Measurements from ENCODE around the gene TK2.

DNA sequence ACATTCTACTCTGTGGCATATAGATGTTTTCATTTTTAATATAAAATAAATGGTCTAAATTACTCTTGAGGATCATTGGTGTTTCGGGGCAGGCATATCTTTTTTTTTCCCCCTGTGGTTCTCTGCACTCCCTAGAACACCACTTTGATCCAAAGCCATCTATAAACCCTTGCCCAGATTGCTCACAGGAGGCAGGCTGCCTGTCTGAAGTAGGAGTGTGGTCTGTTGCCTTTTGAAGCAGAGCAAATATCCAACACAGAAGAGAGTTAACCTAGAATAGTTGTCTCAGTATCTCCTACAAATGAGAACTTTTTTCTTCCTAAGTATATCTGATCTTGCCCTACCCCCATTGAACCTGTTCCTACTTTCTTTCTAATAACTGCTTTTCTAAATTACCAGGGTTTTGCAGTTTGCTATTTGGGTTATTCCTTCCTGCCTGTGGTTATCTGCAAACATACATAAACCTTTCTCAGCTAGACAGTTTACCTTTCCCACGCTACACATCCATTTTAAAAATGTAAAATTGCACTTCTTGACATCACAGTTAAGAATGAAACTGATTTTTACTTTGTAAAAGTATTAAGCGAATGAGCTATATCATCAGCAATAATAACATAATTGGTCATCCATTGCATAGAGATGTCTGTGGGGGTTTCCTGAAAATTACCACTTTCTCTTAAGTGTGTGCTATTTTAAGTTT, 11.6 kb upstream of the TK2 start:
- TF ChIP-seq EZH2 (IDR thresholded peaks at IDR 0.05; ENCODE audit: low read length, missing control alignments) (no peak), CTCF (conservative IDR thresholded peaks at IDR 0.05 in 1 of 2, IDR thresholded peaks at IDR 0.05 in 1 of 2; ENCODE audit: low read depth in 1 of 2, low read length in 2 of 2) (no peak)

All from fibroblast of lung (primary cell).